ENCODE results near the gene TSGA10IP. TPM values are rescaled to one million over a fixed set of nuclear protein-coding genes. Genes with fewer than 3 reads are reported as not detected.
A peak's percentile ranks its signal among the peaks of the same experiment; 100 is the strongest.

The TSGA10IP gene
- total RNA-seq, 4 donors from 2014 or later: not detected

DNA sequence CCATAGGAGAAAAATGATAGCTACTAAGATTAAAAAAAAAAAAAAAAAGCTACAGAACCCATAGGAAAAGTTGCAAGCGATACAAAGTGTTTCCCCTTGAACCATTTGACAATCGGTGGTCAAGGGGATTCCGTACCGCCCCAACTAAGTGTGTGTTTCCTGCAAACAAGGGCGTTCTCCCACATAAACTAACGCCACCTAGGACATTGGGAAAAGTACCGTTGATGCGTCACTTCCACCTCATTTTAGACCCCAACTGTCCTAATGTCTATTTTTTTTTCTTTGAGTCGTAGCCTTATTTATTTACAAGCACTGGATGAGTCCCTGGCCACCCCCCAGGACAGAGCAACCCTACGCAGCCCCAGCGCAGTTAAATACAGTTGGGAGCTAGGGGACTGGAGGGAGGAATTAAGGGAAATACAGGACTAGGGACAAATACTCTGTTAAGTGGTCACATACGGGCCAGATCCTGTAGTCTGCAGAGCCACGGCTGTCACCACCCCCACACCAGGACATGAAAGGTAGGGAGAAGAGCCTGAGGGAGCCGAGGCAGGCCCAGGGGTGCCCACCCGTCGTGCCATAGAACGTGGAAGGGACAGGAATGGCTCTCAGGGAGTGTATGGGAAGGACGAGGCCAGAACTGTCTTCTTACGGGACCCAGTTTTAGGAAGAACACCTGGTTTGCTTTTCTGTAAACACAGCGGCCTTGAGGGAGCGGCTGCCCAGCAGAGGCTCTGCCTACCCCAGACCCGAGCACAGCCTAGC lies 37.7 kb downstream of the TSGA10IP start:
- Histone ChIP-seq H3K27me3 (no peaks in the 10 kb centered on the region), H3K27ac (peak overlapping the region in 1 of 4 donors; percentile 20), H3K36me3 (peaks cover 0 to 23% of the 10 kb centered on the region in 2 donors), H3K4me3 (no peak overlapping the region), H3K4me1 (peaks cover 0 to 16% (median 0%) of the 10 kb centered on the region in 3 donors), H3K9me3 (no peaks in the 10 kb centered on the region)
- TF ChIP-seq EP300 (IDR thresholded peaks at IDR 0.05) (no peak), POLR2AphosphoS5 (IDR thresholded peaks at IDR 0.05) (no peak), POLR2A (IDR thresholded peaks at IDR 0.05) (no peak)
- TF ChIP-seq, protein P1, sequence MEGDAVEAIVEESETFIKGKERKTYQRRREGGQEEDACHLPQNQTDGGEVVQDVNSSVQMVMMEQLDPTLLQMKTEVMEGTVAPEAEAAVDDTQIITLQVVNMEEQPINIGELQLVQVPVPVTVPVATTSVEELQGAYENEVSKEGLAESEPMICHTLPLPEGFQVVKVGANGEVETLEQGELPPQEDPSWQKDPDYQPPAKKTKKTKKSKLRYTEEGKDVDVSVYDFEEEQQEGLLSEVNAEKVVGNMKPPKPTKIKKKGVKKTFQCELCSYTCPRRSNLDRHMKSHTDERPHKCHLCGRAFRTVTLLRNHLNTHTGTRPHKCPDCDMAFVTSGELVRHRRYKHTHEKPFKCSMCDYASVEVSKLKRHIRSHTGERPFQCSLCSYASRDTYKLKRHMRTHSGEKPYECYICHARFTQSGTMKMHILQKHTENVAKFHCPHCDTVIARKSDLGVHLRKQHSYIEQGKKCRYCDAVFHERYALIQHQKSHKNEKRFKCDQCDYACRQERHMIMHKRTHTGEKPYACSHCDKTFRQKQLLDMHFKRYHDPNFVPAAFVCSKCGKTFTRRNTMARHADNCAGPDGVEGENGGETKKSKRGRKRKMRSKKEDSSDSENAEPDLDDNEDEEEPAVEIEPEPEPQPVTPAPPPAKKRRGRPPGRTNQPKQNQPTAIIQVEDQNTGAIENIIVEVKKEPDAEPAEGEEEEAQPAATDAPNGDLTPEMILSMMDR (IDR thresholded peaks at IDR 0.05): no peak
- no peak for ATAC-seq
- 56 to 72% methylated on average over 9 to 10 of the region's 22 CpGs for WGBS, 2 donors (ENCODE audit: low coverage in 1 of 2)

DNA sequence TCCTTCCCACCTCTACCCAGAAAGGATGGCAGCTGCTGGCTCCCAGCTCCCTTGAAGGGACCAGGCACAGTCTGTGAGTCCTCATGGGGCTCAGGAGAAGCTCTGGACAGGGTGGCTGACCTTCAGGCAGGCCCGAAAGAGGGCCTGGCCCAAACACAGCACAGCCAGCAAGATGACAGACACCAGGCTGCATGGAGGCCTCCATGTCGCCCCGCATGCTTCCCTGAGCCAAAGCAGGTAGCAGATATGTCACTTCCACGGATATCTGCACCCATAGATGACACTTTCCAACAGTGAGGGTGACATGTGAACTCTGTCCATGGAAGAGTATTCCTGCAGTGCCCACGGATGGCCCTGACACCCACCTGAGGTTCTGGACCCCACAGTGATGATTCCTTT lies 38.3 kb downstream of the TSGA10IP start:
- Histone ChIP-seq H3K4me3 (no peak overlapping the region), H3K27me3 (no peaks in the 10 kb centered on the region), H3K9me3 (no peaks in the 10 kb centered on the region), H3K27ac (peak overlapping the region in 1 of 4 donors; percentile 20), H3K4me1 (peaks cover 0 to 17% (median 0%) of the 10 kb centered on the region in 3 donors), H3K36me3 (peaks cover 0 to 18% of the 10 kb centered on the region in 2 donors)
- WGBS, 2 donors (ENCODE audit: low coverage in 1 of 2): no CpG with 5 or more reads among the region's 5 CpGs
- no peak for TF ChIP-seq POLR2A (IDR thresholded peaks at IDR 0.05)
- TF ChIP-seq POLR2AphosphoS5 (IDR thresholded peaks at IDR 0.05): no peak
- no peak for ATAC-seq

DNA sequence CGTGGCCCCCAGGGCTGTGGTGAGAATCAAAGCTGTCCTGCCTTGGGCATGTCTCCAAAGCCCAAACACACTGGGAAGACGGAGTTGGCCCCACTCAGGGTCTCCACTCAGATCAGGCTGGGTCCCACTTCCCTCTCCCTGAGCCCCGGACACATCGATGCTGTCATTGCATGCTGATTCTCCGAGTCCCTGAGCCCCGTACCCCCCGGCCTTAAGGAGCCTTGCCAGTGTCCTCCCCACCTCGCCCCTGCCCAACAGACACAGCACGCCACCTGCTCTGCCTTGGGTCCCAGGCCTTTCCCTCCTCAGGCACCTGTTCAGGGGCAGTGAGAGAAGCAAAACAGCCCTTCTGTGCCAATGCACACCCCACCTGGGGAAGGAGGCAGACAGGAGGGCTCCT lies 42.1 kb downstream of the TSGA10IP start:
- H3K36me3 ChIP-seq: peaks cover 0 to 4% of the 10 kb centered on the region in 2 donors
- H3K4me1 ChIP-seq: peaks cover 0 to 29% (median 0%) of the 10 kb centered on the region in 3 donors
- no peak overlapping the region for H3K27ac ChIP-seq
- H3K27me3 ChIP-seq: no peaks in the 10 kb centered on the region
- no peaks in the 10 kb centered on the region for H3K9me3 ChIP-seq
- no peak overlapping the region for H3K4me3 ChIP-seq
- 25 to 75% methylated on average over 2 to 7 of the region's 9 CpGs for WGBS, 2 donors (ENCODE audit: low coverage in 1 of 2)
- TF ChIP-seq POLR2A (IDR thresholded peaks at IDR 0.05): no peak
- TF ChIP-seq POLR2AphosphoS5 (IDR thresholded peaks at IDR 0.05): no peak
- TF ChIP-seq EP300 (IDR thresholded peaks at IDR 0.05): no peak
- TF ChIP-seq, protein P1 (IDR thresholded peaks at IDR 0.05): no peak
- ATAC-seq: no peak

- no peaks in the 10 kb centered on the region for H3K27me3 ChIP-seq
- H3K4me3 ChIP-seq: no peak overlapping the region
- H3K36me3 ChIP-seq: peaks cover 0 to 4% of the 10 kb centered on the region in 2 donors
- H3K4me1 ChIP-seq: peaks cover 0 to 29% (median 0%) of the 10 kb centered on the region in 3 donors
- peak overlapping the region in 3 of 4 donors; percentile 21 to 58 (median 53) for H3K27ac ChIP-seq
- no peak for TF ChIP-seq POLR2A (IDR thresholded peaks at IDR 0.05)
- no peak for TF ChIP-seq EP300 (IDR thresholded peaks at IDR 0.05)
- peak; percentile 69 for TF ChIP-seq POLR2AphosphoS5 (IDR thresholded peaks at IDR 0.05)
- TF ChIP-seq, protein P1 (IDR thresholded peaks at IDR 0.05): peak in 3 of 4 experiments; percentile 90 to 97 (median 95)
- 0 to 16% methylated on average over 2 to 5 of the region's 10 CpGs for WGBS, 2 donors (ENCODE audit: low coverage in 1 of 2)
- peak; percentile 97 for ATAC-seq
- H3K9me3 ChIP-seq: no peaks in the 10 kb centered on the region
These were observed 43.7 kb downstream of the TSGA10IP start for GRCh38 chr11:65988791-65989592.

GRCh38 chr11:65992056-65992455 lies 46.8 kb downstream of the TSGA10IP start:
- ATAC-seq: no peak
- WGBS, 2 donors (ENCODE audit: low coverage in 1 of 2): 65 to 74% methylated on average over 2 to 5 of the region's 5 CpGs
- Histone ChIP-seq H3K27ac (no peak overlapping the region), H3K4me3 (no peak overlapping the region), H3K9me3 (no peaks in the 10 kb centered on the region), H3K27me3 (no peaks in the 10 kb centered on the region), H3K4me1 (peaks cover 0 to 13% (median 0%) of the 10 kb centered on the region in 3 donors), H3K36me3 (peaks cover 0 to 12% of the 10 kb centered on the region in 2 donors)
- TF ChIP-seq POLR2AphosphoS5 (IDR thresholded peaks at IDR 0.05) (no peak), EP300 (IDR thresholded peaks at IDR 0.05) (no peak), POLR2A (IDR thresholded peaks at IDR 0.05) (no peak)
- TF ChIP-seq, protein P1 (IDR thresholded peaks at IDR 0.05): no peak

Data from gastroesophageal sphincter (tissue), 4 donors.